ENCODE data around the gene DCLK2.

The DCLK2 gene

GRCh38 chr4:150230561-150230960, 152.3 kb downstream of the DCLK2 start:
- no peak for TF ChIP-seq CTCF (conservative IDR thresholded peaks at IDR 0.05; ENCODE audit: low read depth, low read length)
- no peak overlapping the region for H3K4me3 ChIP-seq (ENCODE audit: low read depth, low read length)
- no peak for DNase-seq (ENCODE audit: low read depth)

GRCh38 chr4:150231107-150231770, 153.0 kb downstream of the DCLK2 start:
- TF ChIP-seq CTCF (conservative IDR thresholded peaks at IDR 0.05; ENCODE audit: low read depth, low read length): no peak
- no peak for DNase-seq (ENCODE audit: low read depth)
- H3K4me3 ChIP-seq (ENCODE audit: low read depth, low read length): no peak overlapping the region

GRCh38 chr4:150232029-150232428, 153.8 kb downstream of the DCLK2 start:
- no peak overlapping the region for H3K4me3 ChIP-seq (ENCODE audit: low read depth, low read length)
- DNase-seq (ENCODE audit: low read depth): no peak
- no peak for TF ChIP-seq CTCF (conservative IDR thresholded peaks at IDR 0.05; ENCODE audit: low read depth, low read length)

- no peak for DNase-seq (ENCODE audit: low read depth)
- no peak overlapping the region for H3K4me3 ChIP-seq (ENCODE audit: low read depth, low read length)
- no peak for TF ChIP-seq CTCF (conservative IDR thresholded peaks at IDR 0.05; ENCODE audit: low read depth, low read length)
Measured at GRCh38 chr4:150234246-150234645, 156.0 kb downstream of the DCLK2 start.

GRCh38 chr4:150235317-150235716, 157.1 kb downstream of the DCLK2 start:
- H3K4me3 ChIP-seq (ENCODE audit: low read depth, low read length): no peak overlapping the region
- TF ChIP-seq CTCF (conservative IDR thresholded peaks at IDR 0.05; ENCODE audit: low read depth, low read length): no peak
- DNase-seq (ENCODE audit: low read depth): no peak

GRCh38 chr4:150235808-150236271, 157.6 kb downstream of the DCLK2 start:
- DNase-seq (ENCODE audit: low read depth): peak; percentile 80
- H3K4me3 ChIP-seq (ENCODE audit: low read depth, low read length): no peak overlapping the region
- TF ChIP-seq CTCF (conservative IDR thresholded peaks at IDR 0.05; ENCODE audit: low read depth, low read length): no peak

- DNase-seq (ENCODE audit: low read depth): no peak
- no peak overlapping the region for H3K4me3 ChIP-seq (ENCODE audit: low read depth, low read length)
- no peak for TF ChIP-seq CTCF (conservative IDR thresholded peaks at IDR 0.05; ENCODE audit: low read depth, low read length)
Measured at GRCh38 chr4:150236626-150237025, 158.4 kb downstream of the DCLK2 start.
